ENCODE data around the gene MIDN.

GRCh38 chr19:1290196-1290702, 41.9 kb downstream of the MIDN start:
- TF ChIP-seq CTCF (conservative IDR thresholded peaks at IDR 0.05 in 1 of 2, IDR thresholded peaks at IDR 0.05 in 1 of 2; ENCODE audit: extremely low read depth in 1 of 2, insufficient read depth in 1 of 2, low read depth in 1 of 2, low read length in 2 of 2) (no peak), EZH2 (IDR thresholded peaks at IDR 0.05; ENCODE audit: borderline replicate concordance, low read length) (no peak)

All from mammary epithelial cell (primary cell).